GM23338 (cell line): Measurements from ENCODE around the gene WHAMM. TPM values are rescaled to one million over a fixed set of nuclear protein-coding genes. Genes with fewer than 3 reads are reported as not detected.

Source experiments
- ATAC-seq: fragments of 200-7000 bp; cut with Tn5 transposase; 3 replicates; pipeline ENCODE4 v1.9.1; 2020
- DNase-seq: peaks from one replicate; pipeline ENCODE4 v3.0.0-alpha.2; 2015; ENCODE audit warnings: low spot score
- H2AFZ ChIP-seq: fragments of 200-600 bp; sonication (generic); 2 replicates; pipeline ENCODE4 v1.8.0; 2016; ENCODE audit warnings: antibody characterized with exemption, mild to moderate bottlenecking, moderate library complexity
- H3F3A ChIP-seq: fragments of 200-600 bp; sonication (generic); replicated peaks from 2 replicates; pipeline ENCODE4 v1.8.0; 2017; ENCODE audit warnings: antibody characterized with exemption, mixed run types, low read depth
- H3K27ac ChIP-seq: fragments of 200-600 bp; sonication (generic); 2 replicates; pipeline ENCODE4 v1.6.1; 2016; ENCODE audit warnings: low read depth
- H3K27me3 ChIP-seq: fragments of 200-600 bp; sonication (generic); 2 replicates; pipeline ENCODE4 v1.8.0; 2016; ENCODE audit warnings: mild to moderate bottlenecking, mixed run types, moderate library complexity; ENCODE audit not compliant: insufficient read depth
- H3K36me3 ChIP-seq: fragments of 200-600 bp; sonication (generic); 2 replicates; pipeline ENCODE4 v1.8.0; 2016; ENCODE audit warnings: mild to moderate bottlenecking; ENCODE audit not compliant: insufficient read depth
- H3K4me1 ChIP-seq: fragments of 200-600 bp; sonication (generic); 2 replicates; pipeline ENCODE4 v1.8.0; 2016; ENCODE audit warnings: mild to moderate bottlenecking, moderate library complexity; ENCODE audit not compliant: insufficient read depth
- H3K4me2 ChIP-seq: fragments of 200-600 bp; sonication (generic); 2 replicates; pipeline ENCODE4 v1.7.1; 2017; ENCODE audit warnings: mixed run types
- H3K4me3 ChIP-seq: fragments of 200-600 bp; sonication (generic); 2 replicates; pipeline ENCODE4 v1.6.1; 2016; ENCODE audit warnings: mixed run types
- H3K79me2 ChIP-seq: fragments of 200-600 bp; sonication (generic); replicated peaks from 2 replicates; pipeline ENCODE4 v1.8.0; 2017; ENCODE audit warnings: mild to moderate bottlenecking; ENCODE audit not compliant: insufficient read depth
- H3K9me2 ChIP-seq: fragments of 200-600 bp; sonication (generic); 2 replicates; pipeline ENCODE4 v1.8.0; 2017; ENCODE audit not compliant: insufficient read depth
- H4K20me1 ChIP-seq: fragments of 200-600 bp; sonication (generic); replicated peaks from 2 replicates; pipeline ENCODE4 v1.8.0; 2017; ENCODE audit warnings: mild to moderate bottlenecking; ENCODE audit not compliant: insufficient read depth
- H3K27ac Mint-ChIP-seq: 2 replicates; pipeline ENCODE4 v1.8.0; 2020; ENCODE audit warnings: inconsistent platforms, mild to moderate bottlenecking, moderate library complexity, mixed read lengths
- H3K27me3 Mint-ChIP-seq: 3 replicates; pipeline ENCODE4 v1.8.0; 2022; ENCODE audit warnings: low read depth, mild to moderate bottlenecking, moderate library complexity, mixed read lengths, inconsistent platforms; ENCODE audit not compliant: insufficient read depth, poor library complexity
- H3K36me3 Mint-ChIP-seq: 3 replicates; pipeline ENCODE4 v1.8.0; 2021; ENCODE audit warnings: low read depth, mild to moderate bottlenecking, inconsistent platforms, moderate library complexity, mixed read lengths
- H3K4me1 Mint-ChIP-seq: 3 replicates; pipeline ENCODE4 v1.8.0; 2020; ENCODE audit warnings: mild to moderate bottlenecking, inconsistent platforms, mixed read lengths
- H3K4me3 Mint-ChIP-seq: 3 replicates; pipeline ENCODE4 v1.8.0; 2021; ENCODE audit warnings: moderate library complexity, mild to moderate bottlenecking, inconsistent platforms, mixed read lengths
- H3K9me3 Mint-ChIP-seq: 3 replicates; pipeline ENCODE4 v1.8.0; 2020; ENCODE audit warnings: moderate library complexity, mild to moderate bottlenecking, inconsistent platforms, mixed read lengths
- EZH2phosphoT487 ChIP-seq: fragments of 200-600 bp; sonication (generic); IDR thresholded peaks from one replicate; pipeline ENCODE4 v1.8.1; 2018; ENCODE audit warnings: antibody characterized with exemption; ENCODE audit not compliant: unreplicated experiment
- JUNB ChIP-seq: IDR thresholded peaks from one replicate; pipeline ENCODE4 v1.6.1; 2016; ENCODE audit warnings: antibody characterized with exemption; ENCODE audit not compliant: unreplicated experiment
- NANOG ChIP-seq: IDR thresholded peaks from 2 replicates; pipeline ENCODE4 v1.6.1; 2016; ENCODE audit warnings: antibody characterized with exemption, borderline replicate concordance
- POLR2AphosphoS5 ChIP-seq: IDR thresholded peaks from 2 replicates; pipeline ENCODE4 v1.6.1; 2016; ENCODE audit warnings: antibody characterized with exemption, low read depth
- STAT1 ChIP-seq: IDR thresholded peaks from one replicate; pipeline ENCODE4 v1.6.1; 2016; ENCODE audit warnings: antibody characterized with exemption; ENCODE audit not compliant: unreplicated experiment
- ZNF114 ChIP-seq: fragments of 250-450 bp; sonication (Bioruptor Pico); IDR thresholded peaks from 2 replicates; pipeline ENCODE4 v1.5.0; 2020; ENCODE audit warnings: mild to moderate bottlenecking, moderate library complexity
- ZNF331 ChIP-seq: fragments of 250-450 bp; sonication (Bioruptor Pico); IDR thresholded peaks from 2 replicates; pipeline ENCODE4 v1.5.0; 2020; ENCODE audit warnings: low read depth, mild to moderate bottlenecking, moderate library complexity
- polyA plus RNA-seq: library from polyadenylated mRNA; unstranded; fragments of >200 nt; fragmentation: Nextera tagmentation; extraction: Ambion mirVana; gene quantifications from 2 replicates; pipeline ENCODE4 v1.2.1, GENCODE V29; 2016
- total RNA-seq: library from RNA; depleted of rRNA; stranded (reverse); fragments of >200 nt; shearing (Covaris generic); gene quantifications from 2 replicates; pipeline ENCODE4 v1.2.3, GENCODE V29; 2014
- TF ChIP-seq, protein P1 (sequence below): IDR thresholded peaks from 2 replicates; pipeline ENCODE4 v1.6.1; 2016; ENCODE audit warnings: antibody characterized with exemption
- TF ChIP-seq, protein P2 (sequence below): IDR thresholded peaks from one replicate; pipeline ENCODE4 v1.6.1; 2018; ENCODE audit warnings: antibody characterized with exemption; ENCODE audit not compliant: unreplicated experiment
- TF ChIP-seq, protein P3 (sequence below), 2 experiments: fragments of 200-600 bp in 1 of 2; sonication (generic) in 1 of 2; conservative IDR thresholded peaks; 2 replicates each; pipeline versions ENCODE4 v1.5.1 to v1.6.1; 2016 to 2017; ENCODE audit warnings: antibody characterized with exemption in 2 of 2, low read depth in 2 of 2, mild to moderate bottlenecking in 2 of 2, moderate library complexity in 1 of 2
- TF ChIP-seq, protein P4 (sequence below): fragments of 250-450 bp; sonication (Bioruptor Pico); IDR thresholded peaks from 2 replicates; pipeline ENCODE4 v1.5.0; 2020; ENCODE audit warnings: mild to moderate bottlenecking, moderate library complexity

The WHAMM gene
- total and polyA plus RNA-seq, 2 experiments from 2014 or later: 2.2 to 4.1 TPM

DNA sequence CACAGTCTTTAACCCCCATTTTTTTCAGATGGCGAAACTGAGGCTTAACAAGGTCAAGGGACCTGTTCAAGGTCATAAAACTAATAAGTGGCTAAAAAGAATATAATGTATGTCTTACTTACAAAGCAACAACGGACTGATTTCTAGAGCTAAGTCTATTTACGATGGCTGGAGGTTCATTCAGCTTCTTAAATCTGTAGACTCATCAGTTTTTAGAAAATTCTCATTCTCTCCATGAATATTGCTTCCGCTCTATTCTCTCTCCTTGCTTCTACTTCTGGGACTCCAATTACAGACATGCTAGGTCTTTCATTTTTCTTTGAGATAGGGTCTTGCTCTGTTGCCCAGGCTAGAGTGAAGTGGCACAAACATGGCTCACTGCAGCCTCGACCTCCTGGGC is 68.9 kb downstream of the WHAMM start:
- Histone ChIP-seq H3K9me2 (no peaks in the 10 kb centered on the region), H3K27me3 (no peaks in the 10 kb centered on the region), H3K27ac (no peak overlapping the region), H3K79me2 (no peaks in the 10 kb centered on the region), H3F3A (no peaks in the 10 kb centered on the region), H3K4me1 (no peaks in the 10 kb centered on the region), H4K20me1 (no peaks in the 10 kb centered on the region), H3K4me3 (no peak overlapping the region), H3K36me3 (no peaks in the 10 kb centered on the region), H2AFZ (no peak overlapping the region), H3K4me2 (no peak overlapping the region)
- peaks cover 5% of the 10 kb centered on the region for H3K4me1 Mint-ChIP-seq
- DNase-seq (no peak), ATAC-seq (no peak)
- H3K27ac Mint-ChIP-seq: no peak overlapping the region
- peaks cover 1% of the 10 kb centered on the region for H3K27me3 Mint-ChIP-seq
- H3K9me3 Mint-ChIP-seq: no peaks in the 10 kb centered on the region
- no peaks in the 10 kb centered on the region; the same call in 2 of the 3 replicates for H3K36me3 Mint-ChIP-seq
- no peak for TF ChIP-seq ZNF331 (CRISPR knock-in tag)
- no peak for TF ChIP-seq STAT1
- TF ChIP-seq EZH2phosphoT487: no peak
- TF ChIP-seq, protein P1, sequence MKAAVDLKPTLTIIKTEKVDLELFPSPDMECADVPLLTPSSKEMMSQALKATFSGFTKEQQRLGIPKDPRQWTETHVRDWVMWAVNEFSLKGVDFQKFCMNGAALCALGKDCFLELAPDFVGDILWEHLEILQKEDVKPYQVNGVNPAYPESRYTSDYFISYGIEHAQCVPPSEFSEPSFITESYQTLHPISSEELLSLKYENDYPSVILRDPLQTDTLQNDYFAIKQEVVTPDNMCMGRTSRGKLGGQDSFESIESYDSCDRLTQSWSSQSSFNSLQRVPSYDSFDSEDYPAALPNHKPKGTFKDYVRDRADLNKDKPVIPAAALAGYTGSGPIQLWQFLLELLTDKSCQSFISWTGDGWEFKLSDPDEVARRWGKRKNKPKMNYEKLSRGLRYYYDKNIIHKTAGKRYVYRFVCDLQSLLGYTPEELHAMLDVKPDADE: no peak
- no peak for TF ChIP-seq ZNF114 (CRISPR knock-in tag)
- TF ChIP-seq, protein P2, sequence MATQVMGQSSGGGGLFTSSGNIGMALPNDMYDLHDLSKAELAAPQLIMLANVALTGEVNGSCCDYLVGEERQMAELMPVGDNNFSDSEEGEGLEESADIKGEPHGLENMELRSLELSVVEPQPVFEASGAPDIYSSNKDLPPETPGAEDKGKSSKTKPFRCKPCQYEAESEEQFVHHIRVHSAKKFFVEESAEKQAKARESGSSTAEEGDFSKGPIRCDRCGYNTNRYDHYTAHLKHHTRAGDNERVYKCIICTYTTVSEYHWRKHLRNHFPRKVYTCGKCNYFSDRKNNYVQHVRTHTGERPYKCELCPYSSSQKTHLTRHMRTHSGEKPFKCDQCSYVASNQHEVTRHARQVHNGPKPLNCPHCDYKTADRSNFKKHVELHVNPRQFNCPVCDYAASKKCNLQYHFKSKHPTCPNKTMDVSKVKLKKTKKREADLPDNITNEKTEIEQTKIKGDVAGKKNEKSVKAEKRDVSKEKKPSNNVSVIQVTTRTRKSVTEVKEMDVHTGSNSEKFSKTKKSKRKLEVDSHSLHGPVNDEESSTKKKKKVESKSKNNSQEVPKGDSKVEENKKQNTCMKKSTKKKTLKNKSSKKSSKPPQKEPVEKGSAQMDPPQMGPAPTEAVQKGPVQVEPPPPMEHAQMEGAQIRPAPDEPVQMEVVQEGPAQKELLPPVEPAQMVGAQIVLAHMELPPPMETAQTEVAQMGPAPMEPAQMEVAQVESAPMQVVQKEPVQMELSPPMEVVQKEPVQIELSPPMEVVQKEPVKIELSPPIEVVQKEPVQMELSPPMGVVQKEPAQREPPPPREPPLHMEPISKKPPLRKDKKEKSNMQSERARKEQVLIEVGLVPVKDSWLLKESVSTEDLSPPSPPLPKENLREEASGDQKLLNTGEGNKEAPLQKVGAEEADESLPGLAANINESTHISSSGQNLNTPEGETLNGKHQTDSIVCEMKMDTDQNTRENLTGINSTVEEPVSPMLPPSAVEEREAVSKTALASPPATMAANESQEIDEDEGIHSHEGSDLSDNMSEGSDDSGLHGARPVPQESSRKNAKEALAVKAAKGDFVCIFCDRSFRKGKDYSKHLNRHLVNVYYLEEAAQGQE: no peak
- TF ChIP-seq POLR2AphosphoS5: no peak
- TF ChIP-seq, protein P3, sequence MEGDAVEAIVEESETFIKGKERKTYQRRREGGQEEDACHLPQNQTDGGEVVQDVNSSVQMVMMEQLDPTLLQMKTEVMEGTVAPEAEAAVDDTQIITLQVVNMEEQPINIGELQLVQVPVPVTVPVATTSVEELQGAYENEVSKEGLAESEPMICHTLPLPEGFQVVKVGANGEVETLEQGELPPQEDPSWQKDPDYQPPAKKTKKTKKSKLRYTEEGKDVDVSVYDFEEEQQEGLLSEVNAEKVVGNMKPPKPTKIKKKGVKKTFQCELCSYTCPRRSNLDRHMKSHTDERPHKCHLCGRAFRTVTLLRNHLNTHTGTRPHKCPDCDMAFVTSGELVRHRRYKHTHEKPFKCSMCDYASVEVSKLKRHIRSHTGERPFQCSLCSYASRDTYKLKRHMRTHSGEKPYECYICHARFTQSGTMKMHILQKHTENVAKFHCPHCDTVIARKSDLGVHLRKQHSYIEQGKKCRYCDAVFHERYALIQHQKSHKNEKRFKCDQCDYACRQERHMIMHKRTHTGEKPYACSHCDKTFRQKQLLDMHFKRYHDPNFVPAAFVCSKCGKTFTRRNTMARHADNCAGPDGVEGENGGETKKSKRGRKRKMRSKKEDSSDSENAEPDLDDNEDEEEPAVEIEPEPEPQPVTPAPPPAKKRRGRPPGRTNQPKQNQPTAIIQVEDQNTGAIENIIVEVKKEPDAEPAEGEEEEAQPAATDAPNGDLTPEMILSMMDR (conservative IDR thresholded peaks at IDR 0.05; ENCODE audit: low read depth in 2 of 2): no peak
- TF ChIP-seq JUNB: no peak
- TF ChIP-seq NANOG: no peak
- H3K4me3 Mint-ChIP-seq: no peak overlapping the region

DNA sequence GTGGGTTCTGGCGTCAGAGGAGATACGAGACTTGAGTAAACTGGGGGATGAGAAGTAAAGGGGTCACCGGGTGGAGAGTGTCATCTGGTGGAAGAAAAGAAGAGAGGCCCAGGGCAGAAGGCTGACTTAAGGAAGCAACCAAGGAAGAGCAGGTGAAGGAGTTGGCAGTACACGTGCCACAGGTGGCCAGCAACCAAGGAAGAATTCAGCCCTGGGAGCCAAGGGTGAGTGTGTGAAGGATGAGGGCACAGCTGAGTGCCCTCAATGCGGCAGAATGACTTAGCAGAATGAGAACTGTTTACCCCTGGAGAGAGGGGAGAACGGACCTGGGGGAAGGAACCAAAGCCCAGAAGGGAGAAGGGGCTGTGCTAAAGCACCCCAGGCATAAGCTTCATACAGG is 71.3 kb downstream of the WHAMM start:
- Mint-ChIP-seq H3K36me3 (no peaks in the 10 kb centered on the region; the same call in 2 of the 3 replicates), H3K4me1 (peaks cover 5% of the 10 kb centered on the region), H3K27me3 (peaks cover 1% of the 10 kb centered on the region), H3K27ac (no peak overlapping the region; the same call in 1 of the 2 replicates), H3K9me3 (no peaks in the 10 kb centered on the region), H3K4me3 (no peak overlapping the region)
- no peaks in the 10 kb centered on the region for H3K4me1 ChIP-seq
- H3F3A ChIP-seq: no peaks in the 10 kb centered on the region
- no peak overlapping the region for H3K27ac ChIP-seq
- no peak overlapping the region for H3K4me2 ChIP-seq
- no peak overlapping the region for H2AFZ ChIP-seq
- ATAC-seq (no peak), DNase-seq (no peak)
- no peaks in the 10 kb centered on the region for H3K9me2 ChIP-seq
- H3K79me2 ChIP-seq: no peaks in the 10 kb centered on the region
- no peaks in the 10 kb centered on the region for H4K20me1 ChIP-seq
- no peak overlapping the region for H3K4me3 ChIP-seq
- no peaks in the 10 kb centered on the region for H3K36me3 ChIP-seq
- H3K27me3 ChIP-seq: no peaks in the 10 kb centered on the region
- TF ChIP-seq, protein P4, sequence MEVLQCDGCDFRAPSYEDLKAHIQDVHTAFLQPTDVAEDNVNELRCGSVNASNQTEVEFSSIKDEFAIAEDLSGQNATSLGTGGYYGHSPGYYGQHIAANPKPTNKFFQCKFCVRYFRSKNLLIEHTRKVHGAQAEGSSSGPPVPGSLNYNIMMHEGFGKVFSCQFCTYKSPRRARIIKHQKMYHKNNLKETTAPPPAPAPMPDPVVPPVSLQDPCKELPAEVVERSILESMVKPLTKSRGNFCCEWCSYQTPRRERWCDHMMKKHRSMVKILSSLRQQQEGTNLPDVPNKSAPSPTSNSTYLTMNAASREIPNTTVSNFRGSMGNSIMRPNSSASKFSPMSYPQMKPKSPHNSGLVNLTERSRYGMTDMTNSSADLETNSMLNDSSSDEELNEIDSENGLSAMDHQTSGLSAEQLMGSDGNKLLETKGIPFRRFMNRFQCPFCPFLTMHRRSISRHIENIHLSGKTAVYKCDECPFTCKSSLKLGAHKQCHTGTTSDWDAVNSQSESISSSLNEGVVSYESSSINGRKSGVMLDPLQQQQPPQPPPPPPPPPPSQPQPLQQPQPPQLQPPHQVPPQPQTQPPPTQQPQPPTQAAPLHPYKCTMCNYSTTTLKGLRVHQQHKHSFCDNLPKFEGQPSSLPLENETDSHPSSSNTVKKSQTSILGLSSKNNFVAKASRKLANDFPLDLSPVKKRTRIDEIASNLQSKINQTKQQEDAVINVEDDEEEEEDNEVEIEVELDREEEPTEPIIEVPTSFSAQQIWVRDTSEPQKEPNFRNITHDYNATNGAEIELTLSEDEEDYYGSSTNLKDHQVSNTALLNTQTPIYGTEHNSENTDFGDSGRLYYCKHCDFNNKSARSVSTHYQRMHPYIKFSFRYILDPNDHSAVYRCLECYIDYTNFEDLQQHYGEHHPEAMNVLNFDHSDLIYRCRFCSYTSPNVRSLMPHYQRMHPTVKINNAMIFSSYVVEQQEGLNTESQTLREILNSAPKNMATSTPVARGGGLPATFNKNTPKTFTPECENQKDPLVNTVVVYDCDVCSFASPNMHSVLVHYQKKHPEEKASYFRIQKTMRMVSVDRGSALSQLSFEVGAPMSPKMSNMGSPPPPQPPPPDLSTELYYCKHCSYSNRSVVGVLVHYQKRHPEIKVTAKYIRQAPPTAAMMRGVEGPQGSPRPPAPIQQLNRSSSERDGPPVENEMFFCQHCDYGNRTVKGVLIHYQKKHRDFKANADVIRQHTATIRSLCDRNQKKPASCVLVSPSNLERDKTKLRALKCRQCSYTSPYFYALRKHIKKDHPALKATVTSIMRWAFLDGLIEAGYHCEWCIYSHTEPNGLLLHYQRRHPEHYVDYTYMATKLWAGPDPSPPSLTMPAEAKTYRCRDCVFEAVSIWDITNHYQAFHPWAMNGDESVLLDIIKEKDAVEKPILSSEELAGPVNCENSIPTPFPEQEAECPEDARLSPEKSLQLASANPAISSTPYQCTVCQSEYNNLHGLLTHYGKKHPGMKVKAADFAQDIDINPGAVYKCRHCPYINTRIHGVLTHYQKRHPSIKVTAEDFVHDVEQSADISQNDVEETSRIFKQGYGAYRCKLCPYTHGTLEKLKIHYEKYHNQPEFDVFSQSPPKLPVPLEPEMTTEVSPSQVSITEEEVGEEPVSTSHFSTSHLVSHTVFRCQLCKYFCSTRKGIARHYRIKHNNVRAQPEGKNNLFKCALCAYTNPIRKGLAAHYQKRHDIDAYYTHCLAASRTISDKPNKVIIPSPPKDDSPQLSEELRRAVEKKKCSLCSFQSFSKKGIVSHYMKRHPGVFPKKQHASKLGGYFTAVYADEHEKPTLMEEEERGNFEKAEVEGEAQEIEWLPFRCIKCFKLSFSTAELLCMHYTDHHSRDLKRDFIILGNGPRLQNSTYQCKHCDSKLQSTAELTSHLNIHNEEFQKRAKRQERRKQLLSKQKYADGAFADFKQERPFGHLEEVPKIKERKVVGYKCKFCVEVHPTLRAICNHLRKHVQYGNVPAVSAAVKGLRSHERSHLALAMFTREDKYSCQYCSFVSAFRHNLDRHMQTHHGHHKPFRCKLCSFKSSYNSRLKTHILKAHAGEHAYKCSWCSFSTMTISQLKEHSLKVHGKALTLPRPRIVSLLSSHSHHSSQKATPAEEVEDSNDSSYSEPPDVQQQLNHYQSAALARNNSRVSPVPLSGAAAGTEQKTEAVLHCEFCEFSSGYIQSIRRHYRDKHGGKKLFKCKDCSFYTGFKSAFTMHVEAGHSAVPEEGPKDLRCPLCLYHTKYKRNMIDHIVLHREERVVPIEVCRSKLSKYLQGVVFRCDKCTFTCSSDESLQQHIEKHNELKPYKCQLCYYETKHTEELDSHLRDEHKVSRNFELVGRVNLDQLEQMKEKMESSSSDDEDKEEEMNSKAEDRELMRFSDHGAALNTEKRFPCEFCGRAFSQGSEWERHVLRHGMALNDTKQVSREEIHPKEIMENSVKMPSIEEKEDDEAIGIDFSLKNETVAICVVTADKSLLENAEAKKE (CRISPR knock-in tag): no peak
